Measurements from ENCODE around the gene TMCO4. TPM values are rescaled to one million over a fixed set of nuclear protein-coding genes. Genes with fewer than 3 reads are reported as not detected.
"Not testable (repeated sequence)": the region's sequence is repeated elsewhere in the genome, so short reads cannot be mapped to it uniquely, and the experiment has no call there.

Gene TMCO4
- total and polyA plus RNA-seq, 2 donors (not counting 1 experiment from before 2014, with no cell fraction given), result 21.7 to 31.3 TPM

DNA sequence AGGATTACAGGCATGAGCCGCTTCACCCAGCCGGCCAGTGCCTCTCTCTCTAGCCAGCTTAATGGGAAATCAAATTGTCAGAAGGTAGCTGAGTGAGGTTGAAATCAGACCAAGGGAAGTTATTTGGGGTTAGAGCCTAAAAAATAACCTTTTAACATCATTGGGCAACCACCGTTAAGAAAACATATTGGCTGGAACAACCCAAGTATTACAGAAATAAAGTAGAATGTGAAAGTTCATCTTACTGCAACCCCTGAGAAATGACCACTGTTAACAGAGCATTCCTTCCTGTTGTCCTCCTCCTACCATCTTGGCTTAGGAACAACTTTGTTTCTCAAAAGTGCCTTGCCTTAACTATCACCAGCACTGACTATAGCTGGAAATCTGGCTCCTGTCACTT is 18.6 kb upstream of the TMCO4 start:
- Histone ChIP-seq H3K4me1 (ENCODE audit: control insufficient read depth in 2 of 2, insufficient read depth in 2 of 2, low read length in 2 of 2) (no peaks in the 10 kb centered on the region), H3K79me2 (ENCODE audit: control insufficient read depth, insufficient read depth, low read length) (no peaks in the 10 kb centered on the region), H3K4me3 (ENCODE audit: control extremely low read depth in 1 of 5, extremely low read depth in 1 of 5, insufficient read depth in 1 of 5, low read depth in 2 of 5, low read length in 4 of 5) (no peak overlapping the region), H3K27ac (ENCODE audit: low read length in 2 of 2) (no peak overlapping the region), H3K9ac (ENCODE audit: low read length) (no peak overlapping the region), H3K4me2 (replicated peaks; ENCODE audit: low read depth, low read length, poor library complexity, severe bottlenecking) (no peak overlapping the region), H3K27me3 (replicated peaks in 1 of 4; ENCODE audit: control extremely low read depth in 1 of 4, control insufficient read depth in 3 of 4, insufficient read depth in 4 of 4, low read length in 3 of 4) (peaks cover 0 to 3% (median 0%) of the 10 kb centered on the region in 4 experiments), H3K36me3 (replicated peaks in 1 of 2; ENCODE audit: control extremely low read depth in 1 of 2, control insufficient read depth in 1 of 2, extremely low read depth in 1 of 2, insufficient read depth in 2 of 2, low read length in 1 of 2) (no peaks in the 10 kb centered on the region), H2AFZ (ENCODE audit: insufficient read depth, low read depth, low read length, poor library complexity, severe bottlenecking) (no peak overlapping the region), H3K9me3 (ENCODE audit: control extremely low read depth in 1 of 3, control insufficient read depth in 2 of 3, insufficient read depth in 1 of 3, low read length in 2 of 3) (no peaks in the 10 kb centered on the region), H4K20me1 (ENCODE audit: control insufficient read depth, insufficient read depth, low read length, poor library complexity, severe bottlenecking) (no peaks in the 10 kb centered on the region)
- TF ChIP-seq EZH2 (IDR thresholded peaks at IDR 0.05; ENCODE audit: borderline replicate concordance, insufficient read depth, low read depth, low read length, poor library complexity, severe bottlenecking), result no peak
- TF ChIP-seq, protein P1, sequence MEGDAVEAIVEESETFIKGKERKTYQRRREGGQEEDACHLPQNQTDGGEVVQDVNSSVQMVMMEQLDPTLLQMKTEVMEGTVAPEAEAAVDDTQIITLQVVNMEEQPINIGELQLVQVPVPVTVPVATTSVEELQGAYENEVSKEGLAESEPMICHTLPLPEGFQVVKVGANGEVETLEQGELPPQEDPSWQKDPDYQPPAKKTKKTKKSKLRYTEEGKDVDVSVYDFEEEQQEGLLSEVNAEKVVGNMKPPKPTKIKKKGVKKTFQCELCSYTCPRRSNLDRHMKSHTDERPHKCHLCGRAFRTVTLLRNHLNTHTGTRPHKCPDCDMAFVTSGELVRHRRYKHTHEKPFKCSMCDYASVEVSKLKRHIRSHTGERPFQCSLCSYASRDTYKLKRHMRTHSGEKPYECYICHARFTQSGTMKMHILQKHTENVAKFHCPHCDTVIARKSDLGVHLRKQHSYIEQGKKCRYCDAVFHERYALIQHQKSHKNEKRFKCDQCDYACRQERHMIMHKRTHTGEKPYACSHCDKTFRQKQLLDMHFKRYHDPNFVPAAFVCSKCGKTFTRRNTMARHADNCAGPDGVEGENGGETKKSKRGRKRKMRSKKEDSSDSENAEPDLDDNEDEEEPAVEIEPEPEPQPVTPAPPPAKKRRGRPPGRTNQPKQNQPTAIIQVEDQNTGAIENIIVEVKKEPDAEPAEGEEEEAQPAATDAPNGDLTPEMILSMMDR (IDR thresholded peaks at IDR 0.05), result no peak
- Mint-ChIP-seq H3K4me3 (no peak overlapping the region), H3K27me3 (peaks cover 27% of the 10 kb centered on the region), H3K9me3 (ENCODE audit: insufficient read depth) (no peaks in the 10 kb centered on the region), H3K27ac (no peak overlapping the region), H3K4me1 (no peaks in the 10 kb centered on the region)
- WGBS (ENCODE audit: insufficient coverage), result no CpG with 5 or more reads among the region's 3 CpGs
- DNase-seq (no peak), ATAC-seq (ENCODE audit: low read depth) (no peak)
- ChIA-PET POLR2A (no interaction called here), CTCF (interaction anchor here (1.5 kb wide), 1 partner anchor 56 kb away, joined by 3 read pairs; no protein-coding TSS in a partner anchor)
- intact Hi-C loops (cut with micrococcal nuclease), result no loop called here

DNA sequence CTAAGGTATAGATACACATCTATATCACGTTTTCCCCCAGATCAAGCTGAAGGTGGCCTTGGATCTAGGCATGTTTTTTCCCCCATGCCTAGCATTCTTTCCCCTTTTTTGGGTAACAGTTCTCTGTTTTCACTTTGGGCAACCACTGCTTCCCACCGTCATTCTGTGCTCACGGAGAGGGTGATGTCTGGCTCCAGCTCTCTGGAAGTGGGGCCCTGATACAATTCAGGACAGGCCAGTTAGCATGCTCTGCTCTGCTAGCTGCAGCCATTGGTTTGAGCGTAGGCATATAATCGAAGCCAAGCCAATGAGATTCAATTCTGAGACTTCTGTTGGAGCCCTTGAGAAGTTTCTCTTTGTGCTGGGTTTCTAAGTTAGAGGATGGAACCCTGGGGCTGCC is 17.4 kb upstream of the TMCO4 start:
- Histone ChIP-seq H3K9me3 (ENCODE audit: control extremely low read depth in 1 of 3, control insufficient read depth in 2 of 3, insufficient read depth in 1 of 3, low read length in 2 of 3) (no peaks in the 10 kb centered on the region), H3K36me3 (replicated peaks in 1 of 2; ENCODE audit: control extremely low read depth in 1 of 2, control insufficient read depth in 1 of 2, extremely low read depth in 1 of 2, insufficient read depth in 2 of 2, low read length in 1 of 2) (no peaks in the 10 kb centered on the region), H3K9ac (ENCODE audit: low read length) (no peak overlapping the region), H3K4me2 (replicated peaks; ENCODE audit: low read depth, low read length, poor library complexity, severe bottlenecking) (no peak overlapping the region), H3K4me3 (ENCODE audit: control extremely low read depth in 1 of 5, extremely low read depth in 1 of 5, insufficient read depth in 1 of 5, low read depth in 2 of 5, low read length in 4 of 5) (no peak overlapping the region), H3K27ac (ENCODE audit: low read length in 2 of 2) (no peak overlapping the region), H4K20me1 (ENCODE audit: control insufficient read depth, insufficient read depth, low read length, poor library complexity, severe bottlenecking) (no peaks in the 10 kb centered on the region), H3K4me1 (ENCODE audit: control insufficient read depth in 2 of 2, insufficient read depth in 2 of 2, low read length in 2 of 2) (no peaks in the 10 kb centered on the region), H3K79me2 (ENCODE audit: control insufficient read depth, insufficient read depth, low read length) (no peaks in the 10 kb centered on the region), H3K27me3 (replicated peaks in 1 of 4; ENCODE audit: control extremely low read depth in 1 of 4, control insufficient read depth in 3 of 4, insufficient read depth in 4 of 4, low read length in 3 of 4) (peaks cover 0 to 4% (median 0%) of the 10 kb centered on the region in 4 experiments), H2AFZ (ENCODE audit: insufficient read depth, low read depth, low read length, poor library complexity, severe bottlenecking) (no peak overlapping the region)
- TF ChIP-seq EZH2 (IDR thresholded peaks at IDR 0.05; ENCODE audit: borderline replicate concordance, insufficient read depth, low read depth, low read length, poor library complexity, severe bottlenecking), result no peak
- TF ChIP-seq, protein P1 (IDR thresholded peaks at IDR 0.05), result no peak
- ChIA-PET POLR2A (no interaction called here), CTCF (no interaction called here)
- intact Hi-C loops (cut with micrococcal nuclease), result no loop called here
- no peaks in the 10 kb centered on the region for H3K9me3 Mint-ChIP-seq (ENCODE audit: insufficient read depth)
- ATAC-seq (ENCODE audit: low read depth) (no peak), DNase-seq (no peak)
- no peak overlapping the region for H3K27ac Mint-ChIP-seq
- H3K4me3 Mint-ChIP-seq, result no peak overlapping the region
- H3K4me1 Mint-ChIP-seq, result no peaks in the 10 kb centered on the region
- H3K27me3 Mint-ChIP-seq, result peaks cover 32% of the 10 kb centered on the region
- WGBS (ENCODE audit: insufficient coverage), result 86% methylated on average over 5 of the region's 5 CpGs

DNA sequence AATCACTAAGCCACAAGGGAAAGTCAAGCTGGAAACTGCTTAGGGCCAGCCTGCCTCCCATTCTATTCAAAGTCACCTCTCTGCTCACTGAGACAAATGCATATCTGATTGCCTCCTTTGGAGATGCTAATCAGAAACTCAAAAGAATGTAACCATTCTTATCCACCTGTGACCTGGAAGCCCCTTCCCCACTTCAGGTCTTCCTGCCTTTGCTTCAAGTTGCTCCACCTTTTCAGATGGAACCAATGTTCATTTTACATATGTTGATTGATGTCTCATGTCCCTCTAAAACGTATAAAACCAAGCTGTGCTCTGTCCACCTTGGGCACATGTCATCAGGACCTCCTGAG is 17.0 kb upstream of the TMCO4 start:
- ATAC-seq (ENCODE audit: low read depth); H3K4me1 Mint-ChIP-seq; H2AFZ ChIP-seq (ENCODE audit: insufficient read depth, low read depth, low read length, poor library complexity, severe bottlenecking); H3K79me2 ChIP-seq (ENCODE audit: control insufficient read depth, insufficient read depth, low read length); H3K4me1 ChIP-seq (ENCODE audit: control insufficient read depth in 2 of 2, insufficient read depth in 2 of 2, low read length in 2 of 2); H3K27ac ChIP-seq (ENCODE audit: low read length in 2 of 2); H3K4me2 ChIP-seq (replicated peaks; ENCODE audit: low read depth, low read length, poor library complexity, severe bottlenecking); H3K9ac ChIP-seq (ENCODE audit: low read length); H4K20me1 ChIP-seq (ENCODE audit: control insufficient read depth, insufficient read depth, low read length, poor library complexity, severe bottlenecking); CTCF ChIA-PET; H3K9me3 Mint-ChIP-seq (ENCODE audit: insufficient read depth); H3K27ac Mint-ChIP-seq; POLR2A ChIA-PET; H3K27me3 ChIP-seq (replicated peaks in 1 of 4; ENCODE audit: control extremely low read depth in 1 of 4, control insufficient read depth in 3 of 4, insufficient read depth in 4 of 4, low read length in 3 of 4); intact Hi-C loops (cut with micrococcal nuclease); DNase-seq; H3K4me3 Mint-ChIP-seq; H3K36me3 ChIP-seq (replicated peaks in 1 of 2; ENCODE audit: control extremely low read depth in 1 of 2, control insufficient read depth in 1 of 2, extremely low read depth in 1 of 2, insufficient read depth in 2 of 2, low read length in 1 of 2); H3K4me3 ChIP-seq (ENCODE audit: control extremely low read depth in 1 of 5, extremely low read depth in 1 of 5, insufficient read depth in 1 of 5, low read depth in 2 of 5, low read length in 4 of 5); H3K9me3 ChIP-seq (ENCODE audit: control extremely low read depth in 1 of 3, control insufficient read depth in 2 of 3, insufficient read depth in 1 of 3, low read length in 2 of 3): not testable (repeated sequence)
- WGBS (ENCODE audit: insufficient coverage), result 33% methylated on average over 1 of the region's 1 CpG
- H3K27me3 Mint-ChIP-seq, result peaks cover 31% of the 10 kb centered on the region

Data from B cell (primary cell).